A172 (cell line): ENCODE results near the gene ZNF26. TPM values are rescaled to one million over a fixed set of nuclear protein-coding genes. Genes with fewer than 3 reads are reported as not detected.
"Not testable (repeated sequence)": the region's sequence is repeated elsewhere in the genome, so short reads cannot be mapped to it uniquely, and the experiment has no call there.

Experiments used
- DNase-seq: peaks from one replicate; pipeline ENCODE4 v3.0.0-alpha.2; 2015; ENCODE audit warnings: low spot score
- total RNA-seq: library from RNA; depleted of rRNA; stranded (reverse); fragments of >200 nt; shearing (Covaris generic); gene quantifications from 2 replicates; pipeline ENCODE4 v1.2.3, GENCODE V29; 2014

ZNF26 gene
- total RNA-seq, 1 experiment from 2014 or later = 6.4 TPM

DNA sequence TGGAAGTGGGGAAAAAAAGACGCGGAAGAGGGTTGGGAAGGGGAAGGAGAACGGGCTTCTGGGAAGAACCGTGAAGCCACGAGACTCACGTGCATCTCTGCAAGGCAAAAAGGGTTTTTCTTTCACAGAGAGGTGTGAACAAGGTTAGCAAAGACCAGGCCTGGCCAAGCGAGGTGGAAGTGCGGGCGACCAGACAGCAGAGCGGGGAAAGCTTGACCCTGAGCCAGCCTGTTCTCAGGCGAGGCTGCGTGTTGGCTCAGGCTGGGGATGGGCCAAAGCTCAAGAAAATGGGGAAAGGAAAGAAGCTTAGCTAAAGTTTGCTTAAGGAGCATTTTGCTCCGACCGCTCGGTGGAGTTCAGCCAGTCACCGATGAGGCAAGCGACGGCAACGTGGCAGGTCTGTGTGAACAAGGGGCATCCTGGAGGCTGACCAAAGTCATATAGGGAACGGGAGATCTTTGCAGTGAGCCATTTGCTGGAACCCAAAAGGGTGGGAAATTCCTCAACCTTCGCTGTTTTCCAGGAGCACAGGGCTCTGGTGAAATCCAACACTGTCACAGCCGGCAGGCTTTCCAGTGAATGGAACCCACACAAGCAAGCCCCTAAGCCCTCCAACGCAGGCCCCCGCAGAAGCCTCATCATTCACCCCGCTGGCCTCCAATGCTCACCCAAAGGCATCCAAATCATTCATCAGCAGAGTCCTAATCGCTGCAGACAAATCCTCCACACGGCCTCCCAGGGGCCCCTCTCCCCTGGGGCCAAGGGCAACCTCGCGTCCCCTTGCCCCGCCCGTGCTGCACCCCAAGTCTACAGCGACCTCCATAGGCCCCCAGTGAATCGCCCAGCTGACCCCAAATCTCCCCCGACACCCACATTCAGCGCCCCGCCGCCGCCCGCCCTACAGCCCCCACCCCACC is 30.8 kb upstream of the ZNF26 start:
- DNase-seq = no peak

DNA sequence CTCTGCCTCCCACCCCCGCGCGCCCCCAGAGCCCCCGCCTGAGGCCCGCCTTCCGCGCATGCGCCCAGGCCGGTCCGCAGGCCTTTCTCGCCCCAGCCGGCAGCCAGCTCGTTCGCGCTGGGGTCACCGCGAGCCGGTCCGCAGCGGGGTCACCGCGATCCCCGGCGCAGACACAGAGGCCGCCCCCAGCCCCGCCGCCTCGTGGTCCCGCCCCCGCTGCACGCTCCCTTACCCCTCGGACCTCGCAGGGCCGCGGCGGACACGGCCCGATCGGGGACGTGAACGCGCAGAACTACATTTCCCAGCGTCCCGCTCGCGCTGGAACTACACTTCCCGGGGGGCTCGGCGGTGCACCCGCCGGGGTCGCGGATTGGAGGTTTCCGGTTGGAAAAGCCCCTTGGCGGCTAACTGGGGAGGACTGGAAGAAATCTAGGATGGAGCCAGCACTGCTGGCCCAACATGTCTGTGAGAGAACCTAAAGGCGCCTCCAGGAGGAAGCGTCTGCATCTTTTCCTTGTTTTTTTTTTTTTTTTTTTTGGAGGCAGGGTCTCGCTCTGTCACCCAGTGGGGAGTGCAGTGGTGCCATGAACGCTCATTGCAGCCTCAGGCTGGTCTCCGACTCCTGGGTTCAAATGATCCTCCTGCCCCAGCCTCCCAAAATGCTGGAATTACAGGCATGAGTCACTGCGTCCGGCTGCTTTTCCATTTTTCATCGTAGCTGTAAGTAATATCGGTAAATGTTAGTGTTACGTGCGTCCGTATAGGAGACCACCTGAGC is 30.0 kb upstream of the ZNF26 start, which contains the start of gene ZNF605:
TSS of gene ZNF605 (minus strand) at position 296 of the 778 bp plus-strand sequence. CDS start 10,671 bp downstream, outside the sequence.
- DNase-seq = peak; percentile 56

- DNase-seq = not testable (repeated sequence)
Observed at GRCh38 chr12:132961790-132962189, 24.4 kb upstream of the ZNF26 start.

DNA sequence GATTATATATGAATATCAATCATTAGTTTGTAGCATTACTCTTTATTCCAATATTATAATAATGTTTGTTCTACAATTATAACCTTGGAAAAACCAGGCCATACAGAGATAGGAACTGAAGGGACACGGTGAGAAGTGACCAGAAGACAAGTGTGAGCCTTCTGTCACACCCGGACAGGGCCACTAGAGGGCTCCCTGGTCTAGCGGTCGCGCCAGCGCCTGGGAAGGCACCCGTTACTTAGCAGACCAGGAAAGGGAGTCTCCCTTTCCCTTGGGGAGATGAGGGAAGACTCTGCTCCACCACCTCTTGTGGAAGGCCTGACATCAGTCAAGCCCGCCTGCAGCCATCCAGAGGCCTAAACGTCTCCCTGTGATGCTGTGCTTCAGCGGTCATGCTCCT is 22.2 kb upstream of the ZNF26 start:
- DNase-seq = not testable (repeated sequence)

- DNase-seq = no peak
Observed at GRCh38 chr12:132965796-132966195, 20.4 kb upstream of the ZNF26 start.

DNA sequence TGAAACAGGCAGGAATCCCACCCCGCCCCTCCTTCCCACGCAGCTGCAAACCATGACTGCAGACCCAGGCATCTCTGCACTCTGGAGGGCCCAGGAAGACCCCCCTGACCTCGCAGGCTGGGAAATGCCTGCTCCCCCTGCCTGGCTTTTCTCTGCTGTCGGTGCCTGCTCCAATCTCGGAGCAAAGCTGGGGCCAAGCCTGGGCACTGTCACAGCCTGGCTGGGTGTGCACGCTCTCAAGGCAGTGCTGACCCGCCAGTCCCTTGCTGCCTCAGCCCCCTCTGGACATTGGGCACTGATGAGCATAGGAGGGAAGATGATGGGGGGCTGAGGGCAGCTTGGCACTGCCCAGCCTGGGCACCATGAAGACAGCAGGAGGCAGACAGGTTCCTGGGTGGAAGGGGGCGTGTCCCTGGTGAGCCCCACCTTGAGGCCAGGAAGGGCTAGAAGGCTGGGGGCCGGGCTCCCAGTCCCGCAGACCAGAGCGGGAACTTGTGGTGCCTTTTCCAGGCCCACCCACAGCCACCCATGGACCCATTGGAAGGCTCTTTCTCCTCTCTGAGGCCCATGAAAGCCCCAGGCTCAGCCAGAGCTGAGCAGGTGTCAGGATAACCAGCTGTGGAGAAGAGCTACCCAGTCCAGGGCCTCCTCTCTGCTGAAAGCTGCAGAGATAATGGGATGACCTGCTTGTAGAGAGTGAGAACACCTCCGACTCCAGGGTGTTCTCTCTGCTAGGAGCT is 19.3 kb upstream of the ZNF26 start:
- no peak for DNase-seq

- no peak for DNase-seq
Observed at GRCh38 chr12:132967736-132968135, 18.4 kb upstream of the ZNF26 start.

GRCh38 chr12:132972374-132972773 is 13.8 kb upstream of the ZNF26 start:
- DNase-seq = no peak

DNA sequence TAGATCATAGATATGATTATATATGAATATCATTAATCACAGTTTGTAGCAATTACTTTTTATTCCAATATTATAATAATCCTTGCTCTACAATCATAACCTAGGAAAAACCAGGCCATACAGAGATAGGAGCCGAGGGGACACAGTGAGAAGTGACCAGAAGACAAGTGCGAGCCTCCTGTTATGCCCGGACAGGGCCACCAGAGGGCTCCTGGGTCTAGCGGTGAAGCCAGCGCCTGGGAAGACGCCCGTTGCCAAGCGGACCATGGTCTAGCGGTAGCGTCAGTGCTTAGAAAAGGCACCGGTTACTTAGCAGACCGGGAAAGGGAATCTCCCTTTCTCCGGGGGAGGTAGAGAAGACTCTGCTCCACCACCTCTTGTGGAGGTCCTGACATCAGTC is 9.3 kb upstream of the ZNF26 start:
- DNase-seq = not testable (repeated sequence)

DNA sequence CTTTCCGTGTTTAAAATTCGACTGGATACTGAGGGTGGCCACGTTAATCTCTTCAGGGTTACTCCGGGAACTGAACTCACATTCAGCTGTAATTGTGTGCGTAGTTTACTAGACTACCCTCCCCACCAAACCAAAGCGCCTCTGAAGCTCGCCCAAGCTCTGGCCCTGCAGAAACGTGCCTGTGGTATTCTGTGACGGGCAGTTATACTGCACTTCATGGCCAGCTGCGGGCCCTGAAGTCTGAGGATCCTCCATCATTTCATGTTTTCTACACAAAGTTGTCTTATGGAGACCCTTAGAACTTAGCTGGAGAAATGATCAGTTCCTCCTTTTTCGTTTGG is 688 bp downstream of the ZNF26 start:
- no peak for DNase-seq

DNA sequence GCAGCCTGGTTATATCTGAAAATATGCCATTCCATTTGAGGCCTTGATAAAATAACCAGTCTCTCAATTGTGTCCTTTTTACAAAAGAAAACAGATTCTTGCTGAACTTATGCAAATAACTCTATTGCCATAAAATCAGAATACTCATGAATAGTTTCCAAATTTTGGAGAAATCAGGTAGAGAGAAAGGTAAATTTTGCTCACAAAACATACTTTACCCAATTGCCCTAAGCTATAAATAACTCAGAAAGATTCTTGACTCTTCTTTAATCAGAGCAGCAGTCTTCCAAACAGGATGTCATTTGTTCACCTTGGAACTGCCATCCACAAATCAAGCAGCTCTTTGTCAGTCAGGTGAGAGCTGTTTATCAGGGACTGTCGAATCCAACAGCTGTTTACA is 12.6 kb downstream of the ZNF26 start:
- DNase-seq = no peak

- no peak for DNase-seq
Observed at GRCh38 chr12:133010657-133011297, 24.6 kb downstream of the ZNF26 start.

GRCh38 chr12:133023566-133023965 is 37.4 kb downstream of the ZNF26 start:
- no peak for DNase-seq

DNA sequence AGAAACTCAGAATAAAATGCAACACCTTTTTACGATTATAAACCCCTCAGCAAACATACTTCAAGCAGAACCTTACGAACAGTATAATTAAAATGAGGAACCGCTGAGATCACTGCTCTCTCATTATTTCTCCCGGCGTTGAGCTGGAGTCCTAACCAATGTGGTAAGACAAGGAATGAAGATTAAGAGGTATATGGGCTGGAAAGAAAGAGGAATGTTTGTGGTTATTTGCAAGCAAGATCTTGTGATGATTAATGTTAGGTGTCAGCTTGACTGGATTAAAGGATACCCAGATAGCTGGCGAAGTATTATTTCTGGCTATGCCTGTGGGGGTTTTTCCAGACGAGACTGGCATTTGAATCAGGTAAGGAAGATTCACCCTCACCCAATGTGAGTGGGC is 40.8 kb downstream of the ZNF26 start:
- DNase-seq = peak; percentile 21

DNA sequence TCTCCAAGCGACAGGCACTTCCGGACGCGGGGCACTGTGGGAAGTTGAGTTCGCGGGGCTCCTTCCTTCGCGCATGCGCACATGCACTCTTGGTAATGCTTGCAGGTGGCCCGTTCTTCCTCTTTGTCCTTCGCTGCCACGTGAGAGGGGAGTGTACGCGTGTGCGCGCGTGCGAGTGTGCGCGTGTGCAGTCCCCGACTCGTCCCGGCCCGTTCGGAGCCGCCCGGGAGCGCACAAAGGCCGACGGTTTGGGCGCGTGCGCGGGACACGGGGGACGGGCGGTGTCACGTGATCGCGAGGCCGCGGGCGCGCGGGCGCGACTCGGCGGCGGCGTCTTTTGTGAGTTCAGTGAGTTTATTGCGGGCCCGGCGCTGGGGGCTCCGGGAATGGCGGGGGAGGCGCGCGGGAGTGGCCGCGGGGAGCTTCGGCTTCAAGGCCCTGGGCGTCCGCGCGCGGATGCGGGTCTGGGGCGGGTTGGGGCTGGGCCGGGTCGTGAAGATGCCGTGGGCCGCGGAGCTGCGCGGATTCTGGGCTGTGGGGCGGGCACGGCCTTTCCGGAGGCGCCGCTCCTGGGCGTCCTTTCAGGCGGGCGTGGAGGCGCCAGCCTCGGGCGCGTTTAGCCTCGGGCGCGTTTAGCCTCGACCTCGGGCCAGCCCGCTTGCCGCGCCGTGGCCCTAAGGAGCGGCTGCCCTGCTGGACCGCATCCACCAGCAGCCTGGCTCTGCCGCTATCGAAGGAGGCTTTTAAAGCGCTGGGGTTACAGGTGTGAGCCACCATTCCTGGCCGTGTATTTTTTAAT is 51.2 kb downstream of the ZNF26 start, which contains the start of gene ZNF84:
TSS of gene ZNF84 (plus strand) at position 303 of the 799 bp plus-strand sequence. CDS start 3,959 bp downstream, outside the sequence.
- DNase-seq = peak; percentile 96

DNA sequence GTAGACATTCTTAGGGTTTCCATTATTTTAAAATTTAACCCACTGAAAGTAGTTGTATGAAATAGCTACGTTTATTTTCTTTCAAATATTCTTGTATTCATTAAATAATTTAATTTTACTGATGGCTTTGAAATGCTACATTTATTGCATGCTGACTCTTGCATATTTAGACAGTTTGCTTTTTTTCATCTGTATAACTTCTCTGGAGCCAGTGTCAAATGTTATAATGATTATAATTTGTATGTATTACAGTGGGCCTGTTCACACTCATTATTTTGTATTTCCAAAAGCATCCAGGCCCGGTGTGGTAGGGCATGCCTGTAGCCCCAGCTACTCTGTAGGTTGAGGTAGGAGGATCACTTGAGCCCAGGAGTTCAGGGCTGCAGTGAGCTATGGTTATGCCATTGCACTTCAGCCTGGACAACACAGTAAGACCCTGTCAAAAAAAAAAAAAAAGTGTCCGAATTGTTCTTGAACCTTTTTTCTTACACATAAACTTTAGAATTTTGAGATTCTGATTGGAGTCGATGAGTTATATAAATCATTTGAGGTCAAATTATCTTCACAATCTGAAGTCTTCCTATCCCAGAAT is 52.0 kb downstream of the ZNF26 start:
- no peak for DNase-seq

GRCh38 chr12:133046698-133047097 is 60.5 kb downstream of the ZNF26 start:
- DNase-seq = no peak

DNA sequence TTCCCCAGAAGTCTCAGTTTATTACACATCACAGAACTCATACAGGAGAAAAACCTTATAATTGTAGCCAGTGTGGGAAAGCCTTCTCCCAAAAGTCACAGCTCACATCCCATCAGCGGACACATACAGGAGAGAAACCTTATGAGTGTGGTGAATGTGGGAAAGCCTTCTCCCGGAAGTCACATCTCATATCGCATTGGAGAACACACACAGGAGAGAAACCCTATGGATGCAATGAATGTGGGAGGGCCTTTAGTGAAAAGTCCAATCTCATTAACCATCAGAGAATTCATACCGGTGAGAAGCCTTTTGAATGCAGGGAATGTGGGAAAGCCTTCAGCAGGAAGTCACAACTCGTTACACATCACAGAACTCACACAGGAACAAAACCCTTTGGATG is 71.3 kb downstream of the ZNF26 start:
- DNase-seq = no peak

GRCh38 chr12:133058203-133059113 is 72.3 kb downstream of the ZNF26 start:
- no peak for DNase-seq
